ENCODE measurements around the gene VSTM2L. TPM values are rescaled to one million over a fixed set of nuclear protein-coding genes. Genes with fewer than 3 reads are reported as not detected.

Gene VSTM2L
- total and polyA plus RNA-seq, 9 of the 15 experiments (the other 6 are each of a cell fraction or from before 2014, with no cell fraction given), result not detected

DNA sequence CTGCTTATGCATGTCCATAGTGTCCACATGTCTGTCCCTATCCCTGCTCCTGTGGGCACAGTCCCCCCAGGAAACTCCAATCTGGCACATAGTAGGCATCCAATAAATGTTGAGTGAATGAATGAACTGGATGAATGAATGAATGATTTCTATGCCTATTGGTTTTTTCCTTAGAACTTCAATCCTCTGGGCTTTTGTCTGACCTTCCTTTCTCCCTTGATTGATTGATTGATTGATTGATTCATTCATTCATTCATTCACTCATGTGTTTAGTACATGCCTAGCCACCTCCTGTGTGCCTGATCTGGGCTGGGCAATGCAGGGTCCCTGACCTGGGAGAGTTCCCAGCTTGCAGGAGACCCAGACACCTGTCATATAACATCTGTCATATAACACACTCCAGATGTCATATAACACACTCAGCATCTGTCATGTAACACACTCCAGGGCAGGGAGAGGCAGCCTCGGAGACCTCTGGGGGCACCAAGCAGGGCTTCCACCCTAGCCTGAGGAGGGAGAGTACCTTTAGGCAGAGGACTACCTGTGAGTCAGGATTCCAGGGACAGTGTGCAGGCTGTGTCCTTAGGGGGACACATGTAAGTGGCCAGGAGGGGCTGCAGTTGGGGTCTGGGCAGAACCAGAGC lies 17.9 kb downstream of the VSTM2L start (continued):
- TF ChIP-seq FOXK2 (conservative IDR thresholded peaks at IDR 0.05 in 1 of 2, IDR thresholded peaks at IDR 0.05 in 1 of 2; ENCODE audit: low read depth in 2 of 2) (no peak), FIP1L1 (IDR thresholded peaks at IDR 0.05; ENCODE audit: low read depth, low read length, poor library complexity, severe bottlenecking) (no peak), ZNF165 (CRISPR knock-in tag; IDR thresholded peaks at IDR 0.05; ENCODE audit: borderline replicate concordance) (no peak), BRF1 (IDR thresholded peaks at IDR 0.05; ENCODE audit: borderline replicate concordance, extremely low read depth, insufficient read length) (no peak), EGR1 (conservative IDR thresholded peaks at IDR 0.05) (no peak), HDAC6 (IDR thresholded peaks at IDR 0.05; ENCODE audit: low read depth, low read length) (no peak)
- TF ChIP-seq, protein P1, sequence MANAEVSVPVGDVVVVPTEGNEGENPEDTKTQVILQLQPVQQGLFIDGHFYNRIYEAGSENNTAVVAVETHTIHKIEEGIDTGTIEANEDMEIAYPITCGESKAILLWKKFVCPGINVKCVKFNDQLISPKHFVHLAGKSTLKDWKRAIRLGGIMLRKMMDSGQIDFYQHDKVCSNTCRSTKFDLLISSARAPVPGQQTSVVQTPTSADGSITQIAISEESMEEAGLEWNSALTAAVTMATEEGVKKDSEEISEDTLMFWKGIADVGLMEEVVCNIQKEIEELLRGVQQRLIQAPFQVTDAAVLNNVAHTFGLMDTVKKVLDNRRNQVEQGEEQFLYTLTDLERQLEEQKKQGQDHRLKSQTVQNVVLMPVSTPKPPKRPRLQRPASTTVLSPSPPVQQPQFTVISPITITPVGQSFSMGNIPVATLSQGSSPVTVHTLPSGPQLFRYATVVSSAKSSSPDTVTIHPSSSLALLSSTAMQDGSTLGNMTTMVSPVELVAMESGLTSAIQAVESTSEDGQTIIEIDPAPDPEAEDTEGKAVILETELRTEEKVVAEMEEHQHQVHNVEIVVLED (CRISPR knock-in tag; IDR thresholded peaks at IDR 0.05), result no peak

GRCh38 chr20:37921341-37921929 lies 18.5 kb downstream of the VSTM2L start:
- 2% methylated on average over 3 of the region's 6 CpGs for WGBS (ENCODE audit: insufficient coverage, low coverage, missing lambda C conversion rate)
- no peak overlapping the region for H3K27ac ChIP-seq (ENCODE audit: extremely low read depth, low read depth, low read length)
- H3K4me2 ChIP-seq (ENCODE audit: insufficient read depth, low read length), result no peak overlapping the region
- ChIA-PET CTCF (ENCODE audit: low intra/inter-chr PET ratio) (no interaction called here), POLR2A (no interaction called here)
- no peaks in the 10 kb centered on the region for H3K36me3 ChIP-seq (ENCODE audit: control insufficient read depth, insufficient read depth, low read length)
- peaks cover 3% of the 10 kb centered on the region for H3K9me1 ChIP-seq (ENCODE audit: control insufficient read depth, insufficient read depth, low read length)
- in situ Hi-C loops (cut with MboI) (no loop called here), intact Hi-C loops (cut with micrococcal nuclease) (no loop called here)
- H3K4me3 ChIP-seq, result no peak overlapping the region
- peaks cover 35 to 79% of the 10 kb centered on the region in 2 experiments for H3K27me3 ChIP-seq (ENCODE audit: control insufficient read depth in 2 of 2, insufficient read depth in 2 of 2, low read length in 2 of 2)
- H3K4me1 ChIP-seq (replicated peaks in 1 of 2; ENCODE audit: control insufficient read depth in 2 of 2, insufficient read depth in 2 of 2, low read length in 2 of 2), result no peaks in the 10 kb centered on the region
- peaks cover 6% of the 10 kb centered on the region; the same call in 1 of the 2 replicates for H4K20me1 ChIP-seq (replicated peaks; ENCODE audit: control insufficient read depth, insufficient read depth, low read length)
- H3K9me3 ChIP-seq (replicated peaks; ENCODE audit: control insufficient read depth, insufficient read depth, low read depth, low read length), result no peaks in the 10 kb centered on the region
- ATAC-seq (no peak), DNase-seq (ENCODE audit: extremely low read depth in 1 of 4, low spot score in 3 of 4) (no peak), FAIRE-seq (no peak)
- H3K79me2 ChIP-seq (ENCODE audit: control insufficient read depth, insufficient read depth, low read length), result no peaks in the 10 kb centered on the region
- no peak overlapping the region; a peak in 1 of 4 replicates for H3K9ac ChIP-seq (ENCODE audit: insufficient read depth in 1 of 2, low read depth in 2 of 2, low read length in 2 of 2)
- BruUV-seq (replicated peaks), result no TSS peak
- no peak overlapping the region for H2AFZ ChIP-seq (ENCODE audit: low read depth, low read length)
- TF ChIP-seq, protein P2, sequence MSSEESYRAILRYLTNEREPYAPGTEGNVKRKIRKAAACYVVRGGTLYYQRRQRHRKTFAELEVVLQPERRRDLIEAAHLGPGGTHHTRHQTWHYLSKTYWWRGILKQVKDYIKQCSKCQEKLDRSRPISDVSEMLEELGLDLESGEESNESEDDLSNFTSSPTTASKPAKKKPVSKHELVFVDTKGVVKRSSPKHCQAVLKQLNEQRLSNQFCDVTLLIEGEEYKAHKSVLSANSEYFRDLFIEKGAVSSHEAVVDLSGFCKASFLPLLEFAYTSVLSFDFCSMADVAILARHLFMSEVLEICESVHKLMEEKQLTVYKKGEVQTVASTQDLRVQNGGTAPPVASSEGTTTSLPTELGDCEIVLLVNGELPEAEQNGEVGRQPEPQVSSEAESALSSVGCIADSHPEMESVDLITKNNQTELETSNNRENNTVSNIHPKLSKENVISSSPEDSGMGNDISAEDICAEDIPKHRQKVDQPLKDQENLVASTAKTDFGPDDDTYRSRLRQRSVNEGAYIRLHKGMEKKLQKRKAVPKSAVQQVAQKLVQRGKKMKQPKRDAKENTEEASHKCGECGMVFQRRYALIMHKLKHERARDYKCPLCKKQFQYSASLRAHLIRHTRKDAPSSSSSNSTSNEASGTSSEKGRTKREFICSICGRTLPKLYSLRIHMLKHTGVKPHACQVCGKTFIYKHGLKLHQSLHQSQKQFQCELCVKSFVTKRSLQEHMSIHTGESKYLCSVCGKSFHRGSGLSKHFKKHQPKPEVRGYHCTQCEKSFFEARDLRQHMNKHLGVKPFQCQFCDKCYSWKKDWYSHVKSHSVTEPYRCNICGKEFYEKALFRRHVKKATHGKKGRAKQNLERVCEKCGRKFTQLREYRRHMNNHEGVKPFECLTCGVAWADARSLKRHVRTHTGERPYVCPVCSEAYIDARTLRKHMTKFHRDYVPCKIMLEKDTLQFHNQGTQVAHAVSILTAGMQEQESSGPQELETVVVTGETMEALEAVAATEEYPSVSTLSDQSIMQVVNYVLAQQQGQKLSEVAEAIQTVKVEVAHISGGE (CRISPR knock-in tag; IDR thresholded peaks at IDR 0.05), result no peak
- TF ChIP-seq KLF1 (tag; IDR thresholded peaks at IDR 0.05) (no peak), TEAD2 (tag; IDR thresholded peaks at IDR 0.05) (no peak), ZKSCAN1 (IDR thresholded peaks at IDR 0.05; ENCODE audit: low read depth, low read length) (no peak), MIER1 (IDR thresholded peaks at IDR 0.05; ENCODE audit: low read depth) (no peak), MYBL2 (IDR thresholded peaks at IDR 0.05; ENCODE audit: low read depth) (no peak), MYBL2 (CRISPR knock-in tag; IDR thresholded peaks at IDR 0.05; ENCODE audit: borderline replicate concordance) (no peak)

Data from K562 (cell line).